Measurements from ENCODE around the gene OPCML.

The OPCML gene

DNA sequence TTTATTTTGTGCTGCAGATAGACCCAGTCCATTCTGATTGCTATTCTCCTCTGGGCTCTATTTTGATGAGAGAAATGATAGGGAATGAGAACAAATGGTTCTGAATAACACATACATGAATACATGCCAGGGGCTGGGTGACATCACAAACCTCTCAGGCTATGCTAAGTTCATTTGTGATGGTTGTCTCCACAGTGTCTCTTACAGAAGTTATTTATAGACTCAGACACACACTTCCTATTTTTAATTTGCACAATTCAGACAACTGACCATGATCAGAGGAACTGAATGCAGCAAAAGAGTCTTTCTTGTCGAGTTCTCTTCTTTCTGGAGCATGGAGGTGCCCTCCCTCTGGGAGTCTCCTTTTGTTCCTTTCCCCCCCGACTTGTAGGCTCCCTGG lies 991.7 kb downstream of the OPCML start:
- no peak for DNase-seq (ENCODE audit: low read depth in 1 of 2, low spot score in 1 of 2)

DNA sequence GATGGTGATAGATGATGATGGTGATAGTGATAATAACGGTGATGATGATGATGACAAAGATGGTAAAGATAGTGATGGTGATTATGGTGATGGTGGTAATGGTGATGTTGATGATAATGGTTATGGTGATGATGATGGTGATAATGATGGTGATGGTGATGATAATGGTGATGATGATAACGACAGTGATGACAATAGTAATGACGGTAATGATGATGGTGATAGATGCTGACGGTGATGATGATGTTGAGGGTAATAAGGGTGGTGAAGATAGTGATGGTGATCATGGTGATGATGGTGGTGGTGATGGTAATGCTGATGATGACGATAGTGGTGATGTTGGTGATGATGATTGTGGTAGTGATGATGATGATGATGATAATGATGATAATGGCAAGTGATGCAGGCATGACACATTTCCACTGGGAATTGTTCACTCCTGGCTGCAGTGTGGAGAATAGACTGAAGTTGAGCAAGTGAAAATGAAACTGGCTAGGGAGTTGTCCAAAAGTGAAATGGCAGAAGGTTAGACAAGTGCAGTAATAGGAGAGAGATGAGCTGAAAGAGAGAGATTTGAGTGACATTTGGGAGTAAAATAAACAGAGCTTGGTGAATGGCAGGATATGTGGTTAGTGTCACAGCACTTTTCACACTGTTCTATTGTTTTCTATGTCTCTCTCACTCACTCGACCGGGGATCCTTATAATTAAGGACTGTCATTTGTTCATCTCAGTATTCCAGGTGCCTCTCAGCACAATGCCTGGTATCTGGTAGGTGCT lies 992.5 kb downstream of the OPCML start:
- DNase-seq (ENCODE audit: low read depth in 1 of 2, low spot score in 1 of 2) = no peak

DNA sequence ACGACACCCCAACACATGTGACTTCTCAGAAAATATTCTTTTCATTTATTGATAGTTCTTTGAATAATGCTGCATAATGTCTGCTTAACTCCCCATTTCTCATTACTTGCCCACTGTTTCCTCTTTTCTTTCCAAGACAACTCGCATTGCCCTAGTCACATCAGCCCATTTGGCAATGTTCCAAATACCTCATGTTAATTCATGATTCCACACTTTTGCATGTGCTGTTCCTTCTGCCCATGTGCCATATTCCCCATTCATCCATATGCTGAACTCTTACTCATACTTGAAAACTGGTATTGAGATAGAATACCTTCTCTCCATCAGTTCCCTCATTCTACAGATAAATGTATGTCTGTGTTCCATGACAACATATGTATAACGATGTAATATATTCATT lies 993.7 kb downstream of the OPCML start:
- no peak for DNase-seq (ENCODE audit: low read depth in 1 of 2, low spot score in 1 of 2)

DNA sequence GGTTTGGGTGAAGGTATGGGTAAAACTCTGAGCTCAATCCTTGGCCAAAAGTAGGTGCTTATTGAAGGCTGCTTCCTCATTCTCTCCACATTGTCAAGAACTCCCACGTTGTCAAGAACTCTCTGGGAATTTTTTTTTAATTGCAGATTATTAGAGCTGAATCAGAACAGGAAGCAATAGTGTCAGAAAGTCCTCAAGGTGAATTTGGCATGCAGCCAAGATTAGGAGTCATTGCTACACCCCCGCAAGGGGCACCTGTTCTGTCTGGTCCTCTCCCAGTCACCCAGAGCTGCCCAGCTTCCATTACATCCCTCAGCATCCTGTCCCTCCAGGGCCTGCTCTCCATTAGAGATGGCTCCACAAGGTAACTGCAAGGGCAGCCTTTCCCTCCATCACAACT lies 996.5 kb downstream of the OPCML start:
- DNase-seq (ENCODE audit: low read depth in 1 of 2, low spot score in 1 of 2) = no peak

DNA sequence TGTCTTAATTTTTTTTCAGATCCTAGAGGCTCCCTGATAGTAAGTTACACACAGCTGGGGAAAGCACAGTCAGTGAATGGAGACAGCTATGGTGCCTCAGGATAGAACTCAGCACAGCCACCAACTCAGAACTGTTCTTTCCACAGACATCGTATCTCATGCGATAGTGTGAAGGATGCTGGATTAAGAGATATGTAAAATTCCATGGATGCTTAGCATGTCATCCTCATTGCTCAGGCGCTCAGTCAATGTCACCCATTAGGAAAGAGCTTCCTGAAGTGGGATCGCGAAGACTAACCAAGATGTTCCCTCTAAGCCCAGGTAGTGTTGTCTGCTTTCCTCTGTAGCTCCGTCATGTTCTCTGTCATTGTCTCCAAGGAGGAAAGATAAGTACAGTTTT lies 1000.4 kb downstream of the OPCML start:
- no peak for DNase-seq (ENCODE audit: low read depth in 1 of 2, low spot score in 1 of 2)

DNA sequence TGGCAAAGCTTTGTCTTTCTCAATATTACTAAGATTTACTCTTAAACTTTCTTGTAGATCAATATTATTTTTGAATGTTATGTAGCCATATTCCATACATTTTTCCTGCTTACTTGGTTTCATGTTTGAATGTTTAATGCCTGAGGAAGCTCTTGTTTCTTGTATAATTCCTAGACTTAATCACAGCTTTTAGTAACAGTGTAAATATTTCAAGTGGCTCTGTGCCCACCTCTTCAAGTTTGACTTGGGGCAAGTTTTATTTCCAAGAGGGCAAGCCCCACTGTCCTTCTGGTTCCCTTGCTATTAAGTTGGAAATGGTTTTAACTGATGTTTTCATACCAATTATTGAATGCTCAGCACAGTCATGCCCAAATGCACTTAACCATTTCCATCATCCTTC lies 1004.1 kb downstream of the OPCML start:
- DNase-seq (ENCODE audit: low read depth in 1 of 2, low spot score in 1 of 2) = no peak

DNA sequence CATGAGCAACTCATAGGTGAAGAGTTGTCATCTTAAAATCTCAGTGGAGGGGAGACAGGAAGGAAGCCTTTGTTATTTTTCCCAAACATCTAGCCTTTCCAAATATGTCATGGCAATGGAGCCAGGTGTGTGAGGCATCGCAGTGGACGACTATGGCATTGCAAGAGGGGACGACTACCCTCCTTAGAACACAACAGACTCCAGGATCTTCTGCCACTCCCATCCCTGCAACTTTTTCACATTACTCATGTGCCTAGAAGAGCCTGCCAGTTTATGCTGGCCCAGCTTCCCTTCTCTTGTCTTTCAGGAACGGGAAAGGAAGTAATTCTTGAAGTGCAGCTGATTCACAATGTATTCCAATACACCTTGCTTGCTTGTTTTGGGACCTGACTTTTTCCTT lies 1008.4 kb downstream of the OPCML start:
- DNase-seq (ENCODE audit: low read depth in 1 of 2, low spot score in 1 of 2) = no peak

DNA sequence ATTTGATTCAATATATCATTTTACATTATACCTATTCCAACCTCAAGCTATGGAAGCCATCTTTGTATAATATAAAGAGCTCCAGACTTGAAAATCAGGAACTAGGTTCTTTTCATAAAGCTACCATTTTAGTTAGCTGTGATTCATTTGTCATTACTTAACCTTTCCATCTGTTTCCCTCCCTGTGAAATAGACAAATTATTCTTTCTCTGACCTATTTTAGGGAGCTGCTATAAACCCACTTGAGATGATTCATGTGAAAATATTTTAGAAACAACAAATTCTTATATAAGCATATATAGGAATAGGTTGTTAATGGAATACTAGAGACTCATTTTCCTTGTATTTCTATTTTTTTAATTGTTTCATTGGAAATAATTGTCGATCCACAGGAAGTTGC lies 1012.1 kb downstream of the OPCML start:
- DNase-seq (ENCODE audit: low read depth in 1 of 2, low spot score in 1 of 2) = no peak

DNA sequence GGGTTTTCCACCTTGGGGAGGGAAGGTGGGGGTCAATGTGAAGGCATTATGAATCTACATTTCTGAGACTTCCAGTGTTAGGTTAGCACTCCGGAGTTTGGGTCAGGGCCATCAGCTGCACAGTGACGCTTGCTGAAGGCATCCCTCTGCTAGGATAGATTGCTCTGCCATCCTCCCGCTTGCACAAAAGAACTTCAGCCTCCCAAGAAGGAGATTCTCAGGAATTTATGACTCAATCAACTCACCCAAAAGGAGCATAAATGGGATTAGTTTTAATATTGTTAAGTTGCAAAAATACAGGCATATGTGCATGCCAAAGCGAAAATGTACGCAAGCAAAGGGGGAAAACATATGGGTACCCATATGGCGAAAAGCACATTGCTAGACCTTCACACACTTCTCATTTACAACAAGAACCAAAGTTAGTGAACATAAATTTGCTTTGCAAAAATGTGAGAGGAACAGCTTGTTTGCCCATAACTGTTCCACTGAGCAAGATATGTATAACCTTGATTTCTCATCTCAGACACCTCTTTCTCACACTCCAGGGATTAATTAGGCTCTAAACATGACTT lies 1013.0 kb downstream of the OPCML start:
- DNase-seq (ENCODE audit: low read depth in 1 of 2, low spot score in 1 of 2) = no peak

DNA sequence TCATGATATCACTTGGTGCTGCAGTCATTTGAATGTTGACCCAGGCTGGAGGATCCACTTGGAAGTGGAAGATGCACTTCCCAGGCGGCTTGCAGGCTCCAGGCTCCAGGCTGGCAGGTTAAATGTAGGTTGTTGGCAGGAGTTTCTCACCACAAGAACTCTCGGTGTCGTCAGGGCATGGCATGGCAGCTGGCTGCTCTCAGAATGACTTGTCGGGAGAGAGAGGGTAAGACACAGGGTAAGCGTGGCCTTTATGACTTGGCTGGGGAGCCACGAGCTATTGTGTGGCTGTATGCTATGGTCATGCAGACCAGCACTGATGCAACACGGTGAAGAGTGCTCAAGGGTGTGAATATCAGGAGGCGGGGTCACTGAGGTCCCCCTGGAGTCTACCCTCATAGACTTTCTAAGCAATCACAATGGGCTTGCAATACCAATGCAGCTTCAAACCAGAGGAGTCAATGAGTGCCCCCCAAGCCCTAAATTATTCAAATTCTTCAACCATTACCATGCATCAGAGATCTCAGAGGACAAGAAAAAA lies 1027.7 kb downstream of the OPCML start:
- no peak for DNase-seq (ENCODE audit: low read depth in 1 of 2, low spot score in 1 of 2)

DNA sequence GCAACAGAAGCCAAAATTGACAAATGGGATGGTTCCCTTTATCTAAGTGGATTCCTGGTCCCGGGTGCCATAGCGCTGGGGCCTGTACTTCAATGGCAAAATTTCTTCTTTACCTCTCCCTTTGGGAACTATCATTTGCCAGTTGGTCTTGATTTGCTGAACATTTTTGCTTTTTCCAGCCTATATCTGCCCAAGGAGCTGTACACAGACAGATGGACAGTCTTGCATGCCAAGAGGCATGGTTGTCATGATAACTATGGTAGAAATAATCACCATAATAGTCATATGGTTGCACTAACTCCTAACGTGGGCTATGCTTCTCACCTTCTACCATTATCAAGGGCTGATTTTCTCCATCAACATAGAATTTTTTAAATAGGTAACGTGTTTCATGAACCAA lies 1030.9 kb downstream of the OPCML start:
- no peak for DNase-seq (ENCODE audit: low read depth in 1 of 2, low spot score in 1 of 2)

DNA sequence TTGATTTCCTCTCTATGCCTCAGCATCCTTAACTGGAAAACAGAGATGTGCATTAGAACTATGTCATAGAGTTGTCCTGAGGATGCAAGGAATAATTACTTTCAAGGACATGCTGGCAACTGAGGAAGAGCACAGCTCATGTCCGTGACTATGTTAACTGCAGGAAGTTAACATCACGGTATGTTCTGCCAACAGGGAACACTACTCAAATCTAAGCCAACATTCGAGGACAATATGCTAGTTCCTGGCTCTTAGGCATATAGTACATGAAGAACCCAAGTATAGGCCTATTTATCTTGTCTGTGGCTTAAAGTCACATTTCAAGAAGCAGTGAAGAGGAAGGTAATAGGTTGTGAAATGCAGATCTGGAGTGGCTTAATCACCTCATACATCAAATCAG lies 1032.6 kb downstream of the OPCML start:
- DNase-seq (ENCODE audit: low read depth in 1 of 2, low spot score in 1 of 2) = no peak

DNA sequence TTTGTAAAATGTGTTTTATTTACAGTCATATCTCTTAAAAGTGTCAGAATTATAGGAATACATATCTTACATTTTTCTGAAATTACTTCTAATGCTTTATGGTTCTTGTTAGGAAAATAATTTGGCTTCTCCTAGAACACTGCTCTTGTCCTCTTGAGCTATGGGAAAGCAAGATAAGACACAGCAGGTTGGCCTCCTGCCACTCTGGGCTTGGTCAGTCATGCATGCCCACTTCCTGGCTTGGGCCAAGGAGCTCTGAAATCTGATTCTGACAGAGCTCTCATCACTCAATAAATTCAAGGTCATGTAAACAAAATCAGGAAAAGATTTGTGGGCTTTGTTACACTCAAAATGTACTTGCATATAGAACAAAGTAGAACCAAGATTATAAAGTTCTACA lies 1036.0 kb downstream of the OPCML start:
- no peak for DNase-seq (ENCODE audit: low read depth in 1 of 2, low spot score in 1 of 2)

DNA sequence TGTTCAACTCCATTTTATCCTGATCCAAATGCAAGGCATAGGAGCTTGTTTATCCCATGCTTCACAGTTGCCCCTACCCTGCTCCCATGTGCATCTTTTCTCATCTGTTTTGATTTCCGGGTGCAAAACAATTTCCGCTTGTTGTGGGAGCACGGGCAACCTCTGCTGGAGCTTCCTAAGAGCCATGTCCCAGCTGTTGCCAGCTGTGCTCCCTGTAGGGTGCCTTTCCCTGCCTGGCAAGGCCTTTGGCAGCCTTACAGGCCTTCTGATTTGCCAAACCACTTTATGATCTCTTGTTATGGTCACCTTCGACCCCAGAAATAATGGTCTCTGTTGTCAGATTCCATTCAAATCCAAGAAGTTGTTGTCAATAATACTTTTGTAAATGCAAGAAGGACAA lies 1038.5 kb downstream of the OPCML start:
- DNase-seq (ENCODE audit: low read depth in 1 of 2, low spot score in 1 of 2) = no peak

DNA sequence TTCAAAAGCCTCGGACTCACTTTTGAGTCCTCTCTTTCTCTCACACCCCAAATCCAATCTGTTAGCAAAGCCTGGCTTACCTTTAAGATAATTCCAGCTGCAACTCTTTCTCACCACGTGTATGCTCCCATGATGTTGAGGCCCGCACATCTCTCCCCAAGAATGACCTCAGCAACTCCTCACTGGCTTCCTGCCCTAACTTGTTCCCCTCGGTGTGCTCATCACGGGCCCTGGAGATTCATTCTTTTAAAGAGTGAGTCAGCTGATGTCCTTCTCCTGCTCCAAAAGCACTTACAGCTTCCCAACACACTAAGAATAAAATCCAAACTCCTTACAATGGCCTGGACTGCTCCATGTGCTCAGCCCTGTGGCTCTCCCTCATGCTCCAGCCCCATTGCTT lies 1041.3 kb downstream of the OPCML start:
- DNase-seq (ENCODE audit: low read depth in 1 of 2, low spot score in 1 of 2) = no peak

DNA sequence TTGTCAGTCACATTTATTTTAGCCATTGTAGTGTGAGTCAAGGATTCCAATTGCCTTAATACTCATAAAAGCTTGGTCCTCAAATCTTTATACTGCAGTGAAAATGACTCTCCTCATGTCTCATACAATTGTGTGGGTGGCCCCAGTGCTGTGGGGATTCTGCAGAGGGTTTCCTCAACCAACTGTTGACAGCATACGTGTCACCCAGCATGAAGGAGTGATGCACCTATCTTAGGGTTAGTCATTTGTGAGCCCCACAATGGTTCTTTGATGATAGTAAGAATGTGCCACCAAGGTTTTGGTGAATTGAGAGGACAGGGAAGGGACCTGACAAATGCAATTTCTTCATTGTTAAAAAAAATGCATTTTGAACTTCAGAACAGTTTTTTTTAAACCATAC lies 1046.2 kb downstream of the OPCML start:
- no peak for DNase-seq (ENCODE audit: low read depth in 1 of 2, low spot score in 1 of 2)

DNA sequence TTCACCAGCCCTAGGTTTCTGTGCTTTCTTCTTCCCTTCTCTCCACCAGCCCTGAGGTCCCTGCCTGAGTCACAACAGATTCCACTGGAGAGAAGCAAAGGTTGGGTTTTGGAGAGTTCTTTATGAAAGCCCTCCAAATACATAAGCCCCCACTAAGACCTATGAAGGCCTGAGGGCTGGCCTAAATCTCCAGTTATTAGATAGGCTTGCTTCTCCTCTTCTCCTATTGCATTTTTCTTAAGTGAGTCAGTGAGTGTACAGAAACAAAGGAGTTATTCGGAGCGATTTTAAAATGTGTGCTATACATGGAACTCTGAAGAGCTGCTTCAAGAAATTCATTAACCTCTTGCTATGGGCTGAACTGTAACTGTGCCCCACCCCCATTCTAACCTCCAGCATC lies 1057.3 kb downstream of the OPCML start:
- no peak for DNase-seq (ENCODE audit: low read depth in 1 of 2, low spot score in 1 of 2)

DNA sequence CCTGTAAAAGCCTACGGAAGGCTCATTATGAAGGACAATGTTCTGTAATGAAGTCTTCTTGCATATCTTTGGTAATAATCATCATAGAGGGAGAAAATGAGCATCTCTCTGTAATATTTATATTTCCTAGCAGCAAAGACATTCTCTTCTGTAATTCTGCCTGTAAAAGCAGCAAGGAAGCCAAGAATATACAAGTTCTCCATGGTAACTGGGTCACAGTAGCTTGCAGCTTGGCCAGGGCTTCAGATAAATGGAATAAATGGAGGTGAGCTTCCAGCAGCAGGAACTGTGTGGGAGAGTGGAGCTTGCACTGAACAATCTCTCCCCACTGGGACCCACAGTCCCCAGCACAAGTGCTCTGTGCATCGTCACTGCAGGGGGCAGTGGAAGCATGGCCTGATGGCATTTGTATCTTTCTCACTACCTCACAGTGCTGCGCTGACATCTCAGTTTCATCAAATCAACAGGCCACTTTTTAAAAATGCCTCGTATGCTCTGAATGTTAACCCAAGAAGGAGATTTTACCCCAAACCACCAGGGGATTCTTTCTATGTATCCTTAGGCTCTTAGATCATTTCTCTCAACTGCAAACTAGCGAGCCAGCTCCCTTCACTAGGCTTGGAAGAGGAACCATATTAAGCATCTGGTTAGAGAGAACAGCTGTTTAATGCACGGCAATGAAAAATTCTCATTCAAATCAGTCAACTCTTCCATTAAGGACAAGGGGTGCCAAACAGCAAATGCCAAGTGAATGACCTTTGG lies 1059.7 kb downstream of the OPCML start:
- no peak for DNase-seq (ENCODE audit: low read depth in 1 of 2, low spot score in 1 of 2)

DNA sequence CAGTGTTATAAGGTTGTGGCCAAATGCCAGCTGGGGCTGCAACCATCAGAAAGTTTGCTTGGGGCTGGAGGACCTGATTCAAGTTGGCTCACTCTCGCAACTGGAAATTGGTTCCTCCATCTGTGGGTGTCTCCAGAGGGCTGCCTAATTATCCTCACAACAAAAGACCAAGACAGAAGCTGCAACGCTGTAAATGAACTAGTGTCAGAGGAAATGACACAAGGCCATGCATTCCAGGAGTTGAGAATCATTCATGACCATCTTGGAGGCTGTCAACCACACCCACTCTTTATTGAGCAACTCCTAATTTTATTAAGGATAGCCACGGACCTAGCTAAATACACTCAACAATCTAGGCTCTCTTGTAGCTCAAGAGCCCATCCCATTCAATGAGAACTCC lies 1060.8 kb downstream of the OPCML start:
- no peak for DNase-seq (ENCODE audit: low read depth in 1 of 2, low spot score in 1 of 2)

DNA sequence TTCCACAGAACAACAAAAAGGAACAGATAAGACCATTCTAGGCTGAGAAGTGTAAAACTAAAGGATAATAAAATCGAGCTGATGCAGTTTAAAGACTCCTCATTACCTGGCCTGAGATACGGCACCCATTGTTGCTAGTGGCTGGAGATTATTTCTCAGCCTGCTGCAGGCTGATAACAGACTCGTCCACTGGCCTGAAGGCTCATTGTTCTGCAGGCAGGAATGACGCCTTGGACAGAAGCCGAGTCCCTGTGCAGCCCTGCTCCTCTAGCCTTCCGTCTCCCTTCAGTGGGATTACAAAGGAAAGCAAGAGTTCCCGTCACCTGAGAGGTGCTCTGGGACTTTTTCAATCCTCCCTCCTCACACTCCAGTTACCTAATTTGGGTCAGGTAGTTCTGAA lies 1065.3 kb downstream of the OPCML start:
- DNase-seq (ENCODE audit: low read depth in 1 of 2, low spot score in 1 of 2) = no peak

DNA sequence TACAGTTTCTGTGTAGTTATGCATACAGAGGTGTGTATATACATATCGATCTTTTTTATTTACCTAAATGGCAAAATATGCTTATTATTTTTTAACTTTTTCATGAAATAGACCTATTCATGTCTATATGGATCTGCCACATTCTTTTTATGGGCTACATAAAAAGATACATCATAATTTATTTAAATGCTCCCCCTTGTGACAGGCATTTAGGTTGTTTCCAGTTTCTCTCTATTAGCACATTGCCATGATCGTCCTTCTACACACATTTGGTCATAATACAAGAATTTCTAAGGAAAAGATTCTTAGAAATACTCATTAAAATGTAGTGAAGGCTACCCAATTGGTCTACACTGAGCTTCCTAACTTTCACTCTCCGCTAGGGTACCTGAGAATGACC lies 1067.4 kb downstream of the OPCML start:
- DNase-seq (ENCODE audit: low read depth in 1 of 2, low spot score in 1 of 2) = no peak

DNA sequence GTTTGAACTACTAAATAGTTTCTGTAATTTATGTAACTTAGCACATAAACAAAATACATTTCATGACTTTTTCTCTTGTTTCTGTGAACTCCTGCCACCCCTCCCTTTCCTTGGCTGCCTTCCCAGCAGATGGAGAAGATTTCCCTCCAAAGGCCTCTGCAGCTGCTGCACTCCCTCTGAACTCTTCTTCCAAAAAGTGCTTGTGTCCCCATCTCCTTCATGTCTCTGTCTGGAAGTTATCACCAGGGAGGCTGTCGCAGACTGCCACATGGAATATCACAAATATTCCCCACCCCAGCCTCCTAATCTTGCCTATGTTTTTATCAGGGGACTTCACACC lies 1068.3 kb downstream of the OPCML start:
- DNase-seq (ENCODE audit: low read depth in 1 of 2, low spot score in 1 of 2) = no peak
